Measurements from ENCODE around the gene MAST3.

MAST3 gene

GRCh38 chr19:18176367-18177310, 79.1 kb downstream of the MAST3 start:
- DNase-seq (ENCODE audit: low read depth in 1 of 2, low spot score in 1 of 2) = no peak

- DNase-seq (ENCODE audit: low read depth in 1 of 2, low spot score in 1 of 2) = no peak
These were observed 82.4 kb downstream of the MAST3 start for GRCh38 chr19:18179957-18180356.

- DNase-seq (ENCODE audit: low read depth in 1 of 2, low spot score in 1 of 2) = no peak
These were observed 86.0 kb downstream of the MAST3 start for GRCh38 chr19:18183529-18183928.

GRCh38 chr19:18185538-18185937, 88.0 kb downstream of the MAST3 start:
- no peak for DNase-seq (ENCODE audit: low read depth in 1 of 2, low spot score in 1 of 2)

GRCh38 chr19:18190278-18190677, 92.7 kb downstream of the MAST3 start:
- no peak for DNase-seq (ENCODE audit: low read depth in 1 of 2, low spot score in 1 of 2)

- DNase-seq (ENCODE audit: low read depth in 1 of 2, low spot score in 1 of 2) = no peak
These were observed 94.1 kb downstream of the MAST3 start for GRCh38 chr19:18191640-18192062.

GRCh38 chr19:18192673-18193387, 95.3 kb downstream of the MAST3 start, which contains the start of gene MPV17L2:
Gene MPV17L2 (plus strand): TSS chr19:18193218. CDS start chr19:18193282, 64 bp downstream.
- peak; percentile 86 to 99 for DNase-seq (ENCODE audit: low read depth in 1 of 2, low spot score in 1 of 2)

GRCh38 chr19:18193388-18194180, 96.0 kb downstream of the MAST3 start:
- no peak for DNase-seq (ENCODE audit: low read depth in 1 of 2, low spot score in 1 of 2)

- no peak for DNase-seq (ENCODE audit: low read depth in 1 of 2, low spot score in 1 of 2)
These were observed 96.6 kb downstream of the MAST3 start for GRCh38 chr19:18194181-18194530.

- no peak for DNase-seq (ENCODE audit: low read depth in 1 of 2, low spot score in 1 of 2)
These were observed 97.1 kb downstream of the MAST3 start for GRCh38 chr19:18194554-18195238.

- DNase-seq (ENCODE audit: low read depth in 1 of 2, low spot score in 1 of 2) = no peak
These were observed 98.9 kb downstream of the MAST3 start for GRCh38 chr19:18196511-18196845.

GRCh38 chr19:18197306-18197705, 99.7 kb downstream of the MAST3 start:
- no peak for DNase-seq (ENCODE audit: low read depth in 1 of 2, low spot score in 1 of 2)

- DNase-seq (ENCODE audit: low read depth in 1 of 2, low spot score in 1 of 2) = no peak
These were observed 100.4 kb downstream of the MAST3 start for GRCh38 chr19:18197941-18198340.

- DNase-seq (ENCODE audit: low read depth in 1 of 2, low spot score in 1 of 2) = no peak
These were observed 100.8 kb downstream of the MAST3 start for GRCh38 chr19:18198374-18198773.
